Testis (tissue), 2 donors: ENCODE results near the gene NCKAP5.

ENCODE experiments used
- CTCF ChIP-seq, 3 experiments: fragments of 450-650 bp in 2 of 3; fragments of 200-600 bp in 1 of 3; sonication (generic) in 1 of 3; IDR thresholded peaks; one replicate each; pipeline ENCODE4 v1.5.1; 2016 to 2019; ENCODE audit warnings: antibody characterized with exemption in 3 of 3, mild to moderate bottlenecking in 2 of 3, moderate library complexity in 1 of 3
- POLR2A ChIP-seq: fragments of 450-650 bp; IDR thresholded peaks from one replicate; pipeline ENCODE4 v1.6.1; 2017; ENCODE audit warnings: antibody characterized with exemption, mild to moderate bottlenecking, moderate library complexity

- TF ChIP-seq POLR2A (no peak), CTCF (IDR thresholded peaks at IDR 0.05) (no peak)
Measured at GRCh38 chr2:133123393-133123792, 444.9 kb downstream of the NCKAP5 start.
